K562 (cell line): ENCODE results near the gene TRAPPC1. TPM values are rescaled to one million over a fixed set of nuclear protein-coding genes. Genes with fewer than 3 reads are reported as not detected.

ENCODE experiments used
- ARID1B ChIP-seq: fragments of 450-650 bp; IDR thresholded peaks from 2 replicates; pipeline ENCODE4 v1.6.1; 2016; ENCODE audit warnings: antibody characterized with exemption, mild to moderate bottlenecking, inconsistent platforms
- ATF3 ChIP-seq, 2 experiments: fragments of 450-650 bp in 1 of 2; sonication (generic) in 1 of 2; formaldehyde crosslinking in 1 of 2; IDR thresholded peaks in 1 of 2; conservative IDR thresholded peaks in 1 of 2; 2 replicates each; pipeline versions ENCODE4 v1.6.1 to v1.8.1; 2016 to 2023; ENCODE audit warnings: mild to moderate bottlenecking in 2 of 2, moderate library complexity in 2 of 2, inconsistent platforms in 1 of 2, missing genetic modification reagents in 1 of 2
- CREB3L1 ChIP-seq: fragments of 450-650 bp; IDR thresholded peaks from 2 replicates; pipeline ENCODE4 v1.6.1; 2014; ENCODE audit warnings: low read depth, mild to moderate bottlenecking, moderate library complexity, borderline replicate concordance
- CREM ChIP-seq: IDR thresholded peaks from 2 replicates; pipeline ENCODE4 v1.6.1; 2014; ENCODE audit warnings: antibody characterized with exemption, low read depth
- EGR1 ChIP-seq: fragments of 450-650 bp; conservative IDR thresholded peaks from 2 replicates; pipeline ENCODE4 v1.6.1; 2017; ENCODE audit warnings: mild to moderate bottlenecking
- MCM5 ChIP-seq: fragments of 450-650 bp; IDR thresholded peaks from 2 replicates; pipeline ENCODE4 v1.6.1; 2016; ENCODE audit warnings: low read depth
- MTA1 ChIP-seq: fragments of 450-650 bp; IDR thresholded peaks from 2 replicates; pipeline ENCODE4 v1.6.1; 2017; ENCODE audit warnings: borderline replicate concordance
- PRMT5 ChIP-seq: sonication (generic); formaldehyde crosslinking; IDR thresholded peaks from 2 replicates; pipeline ENCODE4 v1.5.0; 2020; ENCODE audit warnings: missing genetic modification reagents
- RBBP5 ChIP-seq: fragments of 200-600 bp; sonication (generic); IDR thresholded peaks from 2 replicates; pipeline ENCODE4 v1.6.1; 2012; ENCODE audit warnings: borderline replicate concordance, mild to moderate bottlenecking, low read length, control low read depth, inconsistent platforms; ENCODE audit not compliant: insufficient read depth, poor library complexity, severe bottlenecking
- RREB1 ChIP-seq: fragments of 250-450 bp; sonication (Bioruptor Pico); IDR thresholded peaks from 2 replicates; pipeline ENCODE4 v1.4.0; 2020
- TARDBP ChIP-seq: fragments of 450-650 bp; IDR thresholded peaks from 2 replicates; pipeline ENCODE4 v1.6.1; 2016
- U2AF1 ChIP-seq: fragments of 200-400 bp; formaldehyde crosslinking; optimal IDR thresholded peaks from 2 replicates; pipeline ENCODE3; 2017; ENCODE audit warnings: mild to moderate bottlenecking, low read depth, low read length, moderate library complexity
- USF2 ChIP-seq: sonication (generic); formaldehyde crosslinking; IDR thresholded peaks from 2 replicates; pipeline ENCODE4 v1.5.0; 2020; ENCODE audit warnings: missing genetic modification reagents
- ZKSCAN3 ChIP-seq: fragments of 250-450 bp; sonication (Bioruptor Pico); IDR thresholded peaks from 2 replicates; pipeline ENCODE4 v1.4.0; 2020
- ZNF740 ChIP-seq, 3 experiments: fragments of 200-800 bp in 1 of 3; sonication (Bioruptor generic) in 1 of 3; sonication (generic) in 1 of 3; formaldehyde crosslinking in 1 of 3; IDR thresholded peaks; 2 replicates each; pipeline versions ENCODE4 v1.6.1 to v1.8.0; 2016 to 2022; ENCODE audit warnings: mild to moderate bottlenecking in 2 of 3, missing compliant biosample characterization in 2 of 3, missing genetic modification characterization in 2 of 3, missing genetic modification reagents in 1 of 3
- ZNF785 ChIP-seq: fragments of 250-450 bp; sonication (Bioruptor Pico); IDR thresholded peaks from 2 replicates; pipeline ENCODE4 v1.4.0; 2020; ENCODE audit warnings: mild to moderate bottlenecking
- polyA plus RNA-seq, 8 experiments: library from polyadenylated mRNA; depleted of rRNA in 4 of 8; stranded (reverse) in 5 of 8; unstranded in 3 of 8; fragments of >200 nt; fragmentation: Nextera tagmentation in 2 of 8; fragmentation: Illumina TruSeq in 1 of 8; extraction: Ambion mirVana in 2 of 8; extraction: Trizol in 1 of 8; gene quantifications; 2 replicates each; pipeline versions ENCODE4 v1.2.1 to v1.2.3, GENCODE V29; 2011 to 2014; ENCODE audit warnings: inconsistent platforms in 1 of 8, missing spikeins in 1 of 8
- total RNA-seq, 7 experiments: library from RNA; depleted of rRNA in 6 of 7; stranded (reverse); fragments of >200 nt in 6 of 7; fragmentation: Illumina TruSeq in 2 of 7; extraction: Trizol in 2 of 7; gene quantifications; 2 replicates each; pipeline versions ENCODE4 v1.2.1 to v1.2.3, GENCODE V29; 2011 to 2021; ENCODE audit warnings: low replicate concordance in 1 of 7

TRAPPC1 gene
- total and polyA plus RNA-seq, 9 of the 15 experiments (the other 6 are each of a cell fraction or from before 2014, with no cell fraction given), result 11.7 to 82.8 (median 36.2) TPM

GRCh38 chr17:7931709-7932482 lies at the start of gene TRAPPC1, which contains the start of gene CNTROB (continued):
- TF ChIP-seq USF2 (CRISPR knock-in tag), result no peak
- TF ChIP-seq PRMT5 (CRISPR knock-in tag), result no peak
- peak; percentile 54; the same call in 1 of the 2 replicates for TF ChIP-seq CREB3L1
- TF ChIP-seq ARID1B, result peak; percentile 57
- 0 out of 2 replicates have a peak, but pooled peaks have one; percentile 29 for TF ChIP-seq MTA1
- TF ChIP-seq TARDBP, result no peak
- peak; percentile 95 for TF ChIP-seq CREM
- TF ChIP-seq ZKSCAN3 (CRISPR knock-in tag), result no peak
- TF ChIP-seq ATF3 (IDR thresholded peaks at IDR 0.05), result peak; percentile 100
- no peak; the same call in 1 of the 2 replicates for TF ChIP-seq ATF3 (CRISPR knock-in tag; conservative IDR thresholded peaks at IDR 0.05)
- TF ChIP-seq RREB1 (CRISPR knock-in tag), result 0 out of 2 replicates have a peak, but pooled peaks have one; percentile 15
- no peak for TF ChIP-seq ZNF785
- peak; percentile 37 for TF ChIP-seq RBBP5
- TF ChIP-seq ZNF740 (CRISPR knock-in tag; IDR thresholded peaks at IDR 0.05), result peak; percentile 65; the same call in 1 of the 2 replicates
- 0 out of 4 replicates have a peak, but pooled peaks of 1 of the 2 experiments have one; percentile 46 for TF ChIP-seq ZNF740 (tag; IDR thresholded peaks at IDR 0.05)
- no peak for TF ChIP-seq MCM5
- TF ChIP-seq EGR1, result peak; percentile 74
- TF ChIP-seq U2AF1, result no peak
